Choroid plexus epithelial cell (primary cell): ENCODE data around the gene ZNF365.
A peak's percentile ranks its signal among the peaks of the same experiment; 100 is the strongest.

ENCODE experiments used
- DNase-seq: peaks from one replicate; pipeline ENCODE4 v3.0.0-alpha.2; 2010; ENCODE audit warnings: low read depth
- H3K4me3 ChIP-seq: 2 replicates; pipeline ENCODE4 v1.5.1; 2011; ENCODE audit warnings: low read depth, mild to moderate bottlenecking, control low read depth, low read length, moderate library complexity
- CTCF ChIP-seq: conservative IDR thresholded peaks from 2 replicates; pipeline ENCODE4 v1.5.1; 2011; ENCODE audit warnings: low read depth, mild to moderate bottlenecking, control low read depth, inconsistent platforms, low read length, moderate library complexity

Gene ZNF365

GRCh38 chr10:62333988-62334682, 40.0 kb upstream of the ZNF365 start:
- DNase-seq: no peak
- H3K4me3 ChIP-seq: no peak overlapping the region
- no peak for TF ChIP-seq CTCF

GRCh38 chr10:62335326-62335725, 38.8 kb upstream of the ZNF365 start:
- peak; percentile 24 for DNase-seq
- no peak for TF ChIP-seq CTCF
- H3K4me3 ChIP-seq: no peak overlapping the region

GRCh38 chr10:62336404-62336803, 37.8 kb upstream of the ZNF365 start:
- H3K4me3 ChIP-seq: no peak overlapping the region
- no peak for TF ChIP-seq CTCF

GRCh38 chr10:62341419-62341818, 32.8 kb upstream of the ZNF365 start:
- no peak overlapping the region for H3K4me3 ChIP-seq
- TF ChIP-seq CTCF: no peak
- no peak for DNase-seq

More at GRCh38 chr10:62336404-62336803, 37.8 kb upstream of the ZNF365 start:
- no peak for DNase-seq

- no peak overlapping the region for H3K4me3 ChIP-seq
- no peak for TF ChIP-seq CTCF
- DNase-seq: no peak
Observed at GRCh38 chr10:62343000-62343399, 31.2 kb upstream of the ZNF365 start.

- DNase-seq: no peak
- TF ChIP-seq CTCF: no peak
- H3K4me3 ChIP-seq: no peak overlapping the region
Observed at GRCh38 chr10:62348029-62348428, 26.1 kb upstream of the ZNF365 start.

- TF ChIP-seq CTCF: no peak
- no peak for DNase-seq
Observed at GRCh38 chr10:62352356-62352970, 21.7 kb upstream of the ZNF365 start.

More at GRCh38 chr10:62352356-62352970, 21.7 kb upstream of the ZNF365 start:
- no peak overlapping the region for H3K4me3 ChIP-seq
